NCI-H1417 (cell line): ENCODE data around the gene FNDC3B.

Source experiments
- DNase-seq, 3 experiments: peaks; one replicate each; lab custom pipeline; 2025; lab: John Stamatoyannopoulos, UW

Gene FNDC3B

DNA sequence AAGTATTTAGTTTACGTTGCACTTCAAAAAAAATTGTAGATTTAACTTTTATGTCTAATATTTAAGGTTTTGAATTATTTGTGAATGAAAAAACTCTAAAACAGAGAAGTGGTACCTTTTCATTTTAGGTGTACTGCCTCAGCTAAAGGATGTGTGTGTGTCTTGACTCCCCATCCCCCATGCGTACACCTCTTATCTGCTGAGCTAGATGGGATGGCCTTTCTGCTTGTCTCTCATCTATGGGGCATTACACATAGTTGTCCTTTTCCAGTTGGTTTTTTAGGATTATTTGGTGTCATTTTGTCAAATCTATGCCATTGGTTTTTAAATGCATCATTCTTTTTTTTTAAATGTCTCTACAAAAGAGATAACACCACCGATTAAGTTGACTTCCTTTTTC, 110.9 kb downstream of the FNDC3B start:
- DNase-seq: no peak

DNA sequence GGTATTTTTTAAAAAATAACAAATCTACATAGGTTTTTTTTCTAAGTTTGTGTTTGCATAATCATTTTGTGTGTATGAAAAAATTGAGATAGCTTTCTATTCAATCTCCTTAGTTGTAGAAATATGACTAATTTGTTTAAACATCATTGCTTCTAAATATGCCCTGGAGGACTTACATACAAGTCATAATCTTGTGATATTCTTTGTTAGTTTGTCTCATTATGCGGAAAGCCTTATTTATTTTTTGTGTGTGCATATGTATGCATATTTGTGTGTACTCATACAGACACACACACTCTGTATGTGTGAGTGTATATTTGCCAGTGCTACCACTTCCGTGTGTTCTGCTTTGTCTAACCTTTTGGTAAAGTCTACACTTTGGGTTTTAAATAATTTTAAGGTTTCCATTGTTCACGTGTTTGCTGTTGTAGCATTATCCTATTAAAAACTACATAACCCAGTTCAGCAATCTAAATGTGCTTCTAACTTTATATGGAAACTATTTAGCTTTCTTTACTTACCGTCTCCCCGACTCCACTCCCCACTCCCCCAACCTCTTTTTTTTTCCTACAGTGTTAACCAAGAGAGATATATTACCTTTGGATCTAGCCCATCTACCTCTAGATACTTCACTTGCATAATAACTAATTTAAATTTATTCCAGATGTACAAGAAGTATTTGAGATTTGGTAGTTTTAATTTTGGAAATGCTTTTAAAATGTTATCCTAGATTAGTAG, 111.7 kb downstream of the FNDC3B start:
- no peak for DNase-seq

DNA sequence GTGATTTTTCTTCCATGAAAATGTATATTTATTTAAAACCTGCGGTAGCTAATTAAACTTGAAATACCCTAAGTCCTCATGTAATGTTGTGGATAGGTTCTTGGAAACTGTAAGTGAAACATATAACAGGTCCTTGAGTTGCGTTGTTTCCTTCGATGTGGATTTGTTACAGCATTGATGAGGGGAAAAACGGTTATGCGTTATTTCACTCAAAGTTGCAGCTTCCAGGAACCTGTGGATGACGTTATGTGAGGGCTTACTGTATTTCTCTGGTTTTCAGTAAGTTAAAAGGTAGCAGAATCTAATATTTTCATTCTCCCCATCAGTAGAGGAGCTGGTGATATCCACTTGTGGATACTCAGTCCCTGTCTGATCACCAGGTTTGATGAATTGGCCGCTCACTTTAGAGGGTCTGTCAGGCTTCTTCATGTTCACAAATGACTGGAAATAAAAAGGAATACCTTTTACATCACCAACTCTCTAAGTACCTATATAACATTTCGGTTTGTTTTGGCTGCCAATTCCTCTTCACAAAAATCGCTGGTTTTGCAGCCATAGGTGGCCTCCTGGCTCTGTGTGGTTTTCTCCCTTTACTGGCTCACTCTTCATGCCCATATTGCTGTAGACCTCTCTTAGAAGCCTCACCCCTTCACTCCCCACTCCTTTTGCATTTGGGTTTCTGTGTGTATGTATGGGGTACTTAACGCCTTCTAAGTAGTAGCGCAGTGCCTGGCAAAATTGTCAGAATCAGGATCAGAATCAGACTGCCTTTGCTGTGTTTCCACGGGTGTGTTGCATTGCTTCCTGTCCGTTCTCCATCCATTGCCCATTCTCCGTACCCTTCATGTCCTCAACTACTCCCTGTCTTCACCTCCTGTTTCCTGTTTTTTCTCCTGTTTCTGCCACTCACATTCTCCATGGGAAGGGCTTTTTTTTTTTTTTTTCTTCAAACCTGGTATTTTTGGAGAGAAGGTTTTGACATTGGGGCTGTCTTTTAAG, 112.6 kb downstream of the FNDC3B start:
- DNase-seq: no peak

DNA sequence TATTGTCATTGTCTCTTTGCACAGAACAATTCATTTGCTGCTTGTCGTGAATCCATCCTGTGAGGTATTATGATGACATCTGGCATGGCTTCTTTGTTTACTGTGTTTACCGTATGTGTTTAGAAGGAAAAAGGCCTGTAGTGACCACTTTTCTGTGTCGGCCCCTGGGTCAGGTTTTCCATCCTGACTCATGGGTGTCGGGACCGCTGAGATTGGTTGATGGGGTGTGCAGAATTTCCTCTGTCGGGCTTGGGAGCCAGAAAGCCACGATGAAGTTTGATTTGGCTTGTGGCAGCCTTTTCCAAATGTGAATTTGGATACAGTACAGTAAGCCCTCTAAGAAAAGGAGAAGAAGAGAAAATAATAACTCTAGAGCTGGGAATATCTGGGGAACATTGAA, 113.5 kb downstream of the FNDC3B start:
- DNase-seq: no peak

DNA sequence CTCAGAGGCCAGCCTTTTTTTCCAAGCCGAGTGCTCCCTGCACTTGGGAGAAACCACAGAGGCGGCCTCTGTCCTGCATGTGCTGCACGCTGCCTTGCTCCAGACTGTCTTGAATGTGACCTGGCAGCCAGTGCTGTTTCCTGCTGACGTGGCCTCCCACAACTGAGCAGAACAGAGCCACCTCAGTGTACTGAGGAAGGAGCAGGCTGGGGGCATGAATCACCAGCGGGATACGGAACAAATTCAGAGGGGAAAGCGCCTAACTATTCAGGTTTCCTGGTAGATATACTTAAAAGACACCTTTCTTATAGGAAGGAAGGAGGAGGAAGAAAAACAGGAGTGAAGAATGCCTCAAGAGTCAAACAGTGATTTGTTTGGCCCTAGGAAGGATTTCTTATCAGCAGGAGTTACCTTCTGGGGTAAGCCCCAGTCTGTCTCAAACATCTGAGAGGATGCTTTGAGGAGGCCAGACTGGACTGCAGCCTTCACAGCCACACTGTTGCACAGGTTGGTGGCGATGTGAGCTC, 114.0 kb downstream of the FNDC3B start:
- no peak for DNase-seq

DNA sequence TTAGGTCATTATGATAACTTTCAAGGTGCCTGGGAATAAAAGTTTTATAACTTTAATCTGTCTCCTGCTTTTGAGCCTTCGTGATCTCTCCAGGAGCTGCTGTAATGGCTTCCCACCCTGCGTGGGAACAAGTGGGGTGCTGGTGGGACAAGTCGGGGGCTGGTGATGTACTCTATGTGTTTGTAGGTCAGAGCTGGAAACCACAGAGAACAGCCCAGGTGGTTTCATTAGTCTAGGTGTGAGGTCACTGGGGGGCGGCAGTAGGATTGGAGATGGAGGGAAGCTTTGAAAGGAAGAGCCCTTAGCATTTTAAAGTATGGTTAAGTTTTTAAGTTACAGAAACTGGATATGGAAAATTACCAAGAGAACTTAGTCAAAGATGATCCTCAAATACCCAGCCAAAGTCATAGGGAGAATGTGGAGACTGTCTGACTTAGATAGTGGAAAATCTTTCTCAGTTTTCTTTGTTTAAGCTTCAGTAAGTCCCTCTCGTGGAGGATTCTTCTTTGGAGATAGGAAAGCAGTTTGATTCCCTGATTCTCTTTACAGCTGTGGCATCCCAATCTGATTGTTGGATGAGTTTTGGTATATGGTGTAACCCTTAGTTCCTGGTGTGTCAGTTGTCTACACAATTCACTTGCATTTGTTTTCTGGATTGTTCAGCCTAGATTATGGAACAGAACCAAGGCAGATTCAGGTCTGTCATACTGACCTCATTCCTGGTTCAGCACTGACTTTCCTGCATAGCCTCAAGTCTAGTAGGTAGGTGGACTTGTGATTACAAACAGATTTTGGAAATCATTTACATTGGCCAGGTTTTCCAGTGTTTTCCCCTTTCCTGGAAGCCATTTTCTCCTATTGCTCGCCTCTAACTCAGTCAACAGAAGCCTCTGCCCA, 115.6 kb downstream of the FNDC3B start:
- no peak for DNase-seq

DNA sequence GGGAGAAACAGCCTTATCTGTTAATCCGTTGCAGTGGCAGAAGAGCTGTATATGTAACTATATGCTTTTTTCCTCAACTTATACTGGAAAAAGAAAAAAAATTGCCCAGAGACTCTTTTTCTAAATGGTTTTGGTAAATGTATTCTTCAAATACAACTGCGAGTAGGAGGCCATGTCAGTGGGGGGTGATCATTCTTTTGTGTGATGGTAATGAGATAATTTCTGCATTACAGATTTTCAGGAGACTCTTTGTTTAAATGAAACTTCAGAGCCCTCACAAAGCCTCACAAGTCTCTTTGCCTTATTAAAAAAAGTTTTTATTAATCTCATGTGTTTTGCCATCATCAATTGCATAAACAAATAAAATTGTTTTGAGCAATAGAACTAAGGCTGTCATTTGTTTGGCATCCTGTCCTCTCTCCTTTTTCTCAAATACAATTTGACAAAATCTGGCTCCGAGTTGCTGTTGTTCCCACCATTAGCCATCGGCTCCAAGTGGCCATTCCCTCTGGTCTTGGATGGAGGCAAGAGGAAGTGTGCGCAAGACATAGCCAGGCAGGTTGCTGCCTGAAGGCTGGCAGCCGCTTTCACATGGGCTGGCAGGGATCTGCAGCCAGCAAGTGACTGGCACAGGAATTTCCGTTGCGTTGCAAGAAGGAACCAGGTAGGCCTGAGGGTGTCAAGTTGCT, 116.7 kb downstream of the FNDC3B start:
- peak in 2 of 3 experiments; percentile 39 to 60 for DNase-seq

DNA sequence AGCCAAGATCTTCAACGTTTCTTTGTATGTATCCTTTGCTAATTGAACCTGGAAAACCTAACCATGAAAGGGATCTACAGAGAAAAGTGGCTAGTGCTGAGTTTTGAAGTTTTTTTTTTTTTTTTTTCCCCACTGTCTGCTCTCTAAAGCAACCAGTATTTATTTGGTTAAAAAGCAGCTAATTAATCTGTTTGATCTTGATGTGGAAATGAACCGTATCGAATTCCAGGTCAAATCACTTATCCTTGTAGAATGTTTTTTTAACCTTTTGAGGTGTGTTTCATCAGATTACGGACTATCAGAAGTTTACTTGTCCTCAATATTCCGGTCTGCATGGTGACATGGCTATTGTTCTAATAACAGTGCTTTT, 117.2 kb downstream of the FNDC3B start:
- DNase-seq: peak in 1 of 3 experiments; percentile 60

DNA sequence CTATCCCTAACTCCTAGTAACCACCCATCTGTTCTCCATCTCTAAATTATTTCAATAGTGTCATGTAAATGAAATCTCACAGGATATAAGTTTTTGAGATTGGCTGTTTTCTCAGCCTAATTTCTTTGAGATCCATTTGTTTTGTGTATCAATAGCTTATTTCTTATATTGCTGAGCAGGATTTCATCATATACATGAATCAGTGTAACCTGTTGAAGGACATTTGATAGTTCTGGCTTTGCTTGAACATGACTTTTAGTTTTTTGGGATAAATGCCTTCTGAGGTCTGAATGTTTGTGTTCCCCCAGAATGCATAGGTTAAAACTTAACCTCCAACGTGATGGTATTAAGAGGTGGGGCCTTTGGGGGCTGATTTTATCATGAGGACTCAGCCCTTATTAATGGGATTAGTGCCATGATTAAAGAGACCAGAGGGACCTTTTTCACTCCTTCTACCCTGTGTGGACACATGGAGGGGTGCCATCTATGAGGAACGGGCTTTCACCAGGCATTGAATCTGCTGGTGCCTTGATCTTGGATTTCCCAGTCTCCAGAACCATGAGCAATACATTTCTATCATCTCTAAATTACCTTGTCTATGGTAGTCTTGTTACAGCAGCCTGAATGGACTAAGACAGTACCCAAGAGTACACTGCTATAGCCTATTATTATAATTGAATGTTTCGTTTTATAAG, 118.3 kb downstream of the FNDC3B start:
- no peak for DNase-seq

DNA sequence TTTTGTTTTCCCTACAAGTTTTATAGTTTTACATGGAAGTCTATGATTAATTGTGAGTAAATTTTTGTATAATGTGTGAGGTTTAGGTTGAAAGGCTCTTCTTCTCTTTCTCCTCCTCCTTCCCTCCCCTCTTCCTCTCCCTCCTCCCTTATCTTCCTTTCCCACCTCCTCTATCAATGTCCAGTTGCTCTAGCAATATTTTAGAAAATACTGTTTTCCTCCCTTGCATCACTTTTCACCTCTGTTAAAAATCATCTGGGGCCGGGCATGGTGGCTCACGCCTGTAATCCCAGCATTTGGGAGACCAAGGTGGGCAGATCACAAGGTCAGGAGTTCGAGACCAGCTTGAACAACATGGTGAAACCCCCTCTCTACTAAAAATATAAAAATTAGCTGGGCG, 119.4 kb downstream of the FNDC3B start:
- DNase-seq: no peak

DNA sequence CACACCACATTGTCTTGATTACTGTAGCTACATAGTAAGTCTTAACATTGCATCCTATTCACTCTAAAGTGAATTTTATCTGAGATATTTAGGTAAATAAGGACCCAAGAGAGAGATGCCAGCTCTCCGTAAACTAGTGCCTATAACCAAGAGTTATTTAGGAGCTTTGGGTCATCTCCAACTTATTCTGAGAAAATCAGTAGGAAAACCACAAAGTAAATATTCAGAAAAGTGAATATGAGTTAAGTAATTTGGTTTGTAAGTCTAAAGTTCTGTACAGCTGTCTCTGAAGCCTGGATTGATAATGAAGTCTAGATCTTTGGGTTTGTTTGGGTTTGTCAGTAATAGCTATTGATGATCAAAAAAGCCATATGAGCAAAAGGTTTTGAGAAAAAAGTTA, 120.0 kb downstream of the FNDC3B start:
- DNase-seq: no peak

DNA sequence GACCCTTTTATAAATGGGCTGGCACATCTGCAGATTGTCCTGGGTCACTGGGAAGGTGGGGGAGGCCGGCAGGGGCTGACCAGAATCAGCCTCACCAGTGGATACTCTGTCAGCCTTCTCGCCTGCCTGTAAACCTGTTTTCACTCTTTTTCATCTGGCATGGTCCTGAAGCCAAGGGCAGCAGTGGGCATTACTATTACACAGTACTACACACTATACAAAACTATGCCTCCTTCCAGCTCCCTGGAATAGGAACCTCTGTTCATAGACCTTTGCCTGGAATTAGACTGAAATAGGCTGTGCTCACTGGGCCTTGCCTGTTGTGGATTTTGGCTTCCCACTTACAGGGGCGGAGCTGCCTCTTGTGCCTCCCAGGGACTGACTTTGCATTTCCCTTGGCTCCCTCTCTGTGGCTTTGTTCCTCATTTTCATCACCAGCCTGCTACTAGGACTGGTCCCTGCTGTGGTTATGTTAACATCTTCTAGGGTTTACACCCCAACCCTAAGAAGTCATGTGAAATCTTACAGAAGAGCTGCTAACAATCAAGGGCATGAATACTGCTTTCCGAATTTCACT, 120.7 kb downstream of the FNDC3B start:
- no peak for DNase-seq

DNA sequence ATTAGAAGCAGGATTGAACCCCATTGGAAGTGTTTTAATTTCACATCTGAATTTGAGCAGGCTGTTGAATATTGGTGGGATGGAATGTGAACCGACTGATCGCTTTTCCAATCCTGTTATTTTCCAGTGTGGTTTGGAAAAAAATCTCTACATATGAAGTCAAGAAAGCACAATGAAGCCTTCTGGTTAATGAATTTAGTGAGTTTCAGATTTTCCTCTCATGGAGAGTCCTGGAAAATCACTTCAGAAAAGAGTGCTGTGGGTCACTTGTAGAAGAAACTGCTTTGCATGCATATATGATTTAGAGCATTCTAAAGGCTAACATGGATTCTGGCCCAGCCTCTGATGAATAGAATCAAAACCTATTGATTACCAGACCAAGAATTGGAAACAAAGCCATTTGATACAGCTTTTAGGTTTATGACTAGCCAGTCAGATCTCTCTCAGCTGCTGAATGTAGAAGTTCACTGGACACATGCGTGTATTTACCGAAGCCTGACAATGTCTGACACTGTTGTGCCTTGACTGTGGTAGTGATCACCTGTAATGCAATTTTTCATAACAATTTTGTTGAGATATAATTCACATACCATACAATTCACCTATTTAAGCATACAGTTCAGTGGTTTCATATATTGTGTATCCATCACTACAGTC, 121.9 kb downstream of the FNDC3B start:
- no peak for DNase-seq

DNA sequence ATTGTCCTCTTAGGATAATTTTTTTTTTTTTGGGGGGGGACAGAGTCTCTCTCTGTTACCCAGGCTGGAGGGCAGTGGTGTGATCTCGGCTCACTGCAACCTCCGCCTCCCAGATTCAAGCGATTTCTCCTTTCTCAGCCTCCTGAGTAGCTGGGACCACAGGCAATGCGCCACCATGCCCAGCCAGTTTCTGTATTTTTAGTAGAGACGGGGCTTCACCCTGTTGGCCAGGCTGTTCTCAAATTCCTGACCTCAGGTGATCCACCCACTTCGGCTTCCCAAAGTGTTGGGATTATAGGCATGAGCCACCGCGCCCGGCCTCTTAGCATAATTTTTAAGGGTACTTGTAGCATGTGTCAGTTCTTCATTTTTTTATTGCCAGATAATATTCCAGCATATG, 122.6 kb downstream of the FNDC3B start:
- DNase-seq: no peak

DNA sequence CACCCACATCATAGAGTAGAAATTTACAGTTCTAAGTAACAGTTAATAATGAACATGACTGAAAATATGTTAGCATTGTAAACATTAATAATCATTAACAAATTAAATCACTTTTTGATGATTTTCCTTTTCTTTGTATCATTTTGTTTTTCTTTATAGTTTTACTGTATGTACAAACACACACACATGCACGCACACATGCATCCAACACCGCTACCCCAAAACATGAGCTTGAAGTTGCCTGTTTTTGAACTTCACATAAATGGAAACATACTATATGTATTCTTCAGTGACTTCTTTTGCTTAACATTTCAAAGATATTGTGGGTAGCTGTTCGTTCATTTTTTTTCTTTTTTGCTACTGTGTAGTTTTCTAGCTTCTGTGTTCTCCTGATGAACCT, 123.9 kb downstream of the FNDC3B start:
- DNase-seq: no peak

DNA sequence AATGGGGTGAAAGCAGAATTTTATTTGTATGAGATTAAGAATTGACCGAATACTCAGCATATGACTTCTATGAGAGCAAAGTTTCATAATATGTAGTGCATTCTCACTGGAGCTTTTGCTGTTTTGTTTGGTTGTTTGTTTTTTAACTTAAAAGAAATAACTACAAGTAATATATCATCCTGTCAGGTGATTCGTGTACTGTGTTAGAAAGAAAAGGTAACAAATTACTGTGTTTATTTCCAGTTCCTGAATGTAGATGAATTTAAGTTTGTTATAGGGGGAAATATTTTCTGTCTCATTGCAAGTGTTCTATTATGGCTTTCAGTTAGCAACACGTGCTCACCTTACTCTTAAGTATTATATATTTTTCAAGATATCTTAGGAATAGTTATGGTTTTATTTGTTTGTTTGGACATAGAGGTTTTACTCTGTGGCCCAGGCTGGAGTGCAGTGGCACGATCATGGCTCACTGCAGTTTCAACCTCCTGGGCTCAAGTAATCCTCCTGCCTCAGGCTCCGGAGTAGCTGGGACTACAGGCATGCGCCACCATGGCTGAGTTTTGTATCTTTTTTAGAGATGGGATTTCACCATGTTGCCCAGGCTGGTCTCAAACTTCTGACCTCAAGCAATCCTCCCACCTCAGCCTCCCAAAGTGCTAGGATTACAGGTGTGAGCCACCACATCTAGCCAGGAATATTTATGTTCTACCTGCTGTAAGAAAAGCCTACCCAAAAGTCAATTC, 125.4 kb downstream of the FNDC3B start:
- DNase-seq: no peak

DNA sequence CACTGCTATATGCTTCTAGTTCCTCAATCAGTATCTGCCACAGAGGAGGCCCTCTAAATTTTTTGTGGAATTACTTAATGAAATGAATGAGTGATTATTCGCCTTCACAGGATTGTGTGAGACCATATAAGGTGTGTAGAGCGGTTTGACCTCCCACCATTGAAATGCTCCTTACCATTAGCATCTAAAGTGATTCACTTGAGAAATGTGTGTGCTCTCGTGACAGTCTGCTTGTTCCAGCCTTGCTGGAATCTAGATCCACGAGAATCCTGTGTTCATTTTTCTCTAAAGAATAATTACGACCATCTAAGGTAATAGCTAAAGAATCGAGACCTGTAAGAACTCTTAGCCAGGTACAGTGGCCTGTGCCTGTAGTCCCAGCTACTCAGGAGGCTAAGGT, 126.9 kb downstream of the FNDC3B start:
- DNase-seq: no peak

DNA sequence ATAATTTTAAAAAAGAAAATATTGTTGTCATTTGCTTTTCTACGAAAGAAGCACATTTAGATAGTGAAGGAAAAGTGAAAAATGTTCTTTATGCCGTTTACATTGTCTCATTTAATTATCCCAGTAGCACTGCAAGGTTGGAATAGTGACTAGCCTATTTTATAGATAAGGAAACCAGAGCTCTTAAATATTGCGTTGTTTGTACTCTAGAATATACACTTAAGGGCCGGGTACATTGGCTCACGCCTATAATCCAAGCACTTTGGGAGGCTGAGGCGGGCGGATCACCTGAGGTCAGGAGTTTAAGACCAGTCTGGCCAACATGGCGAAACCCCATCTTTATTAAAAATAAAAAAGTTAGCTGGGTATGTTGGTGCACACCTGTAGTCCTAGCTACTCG, 127.5 kb downstream of the FNDC3B start:
- no peak for DNase-seq
